ENCODE results near the gene MBD5.

GRCh38 chr2:148513427-148513826 lies 492.5 kb downstream of the MBD5 start:
- TF ChIP-seq CTCF (IDR thresholded peaks at IDR 0.05) = no peak
- TF ChIP-seq POLR2A (IDR thresholded peaks at IDR 0.05) = no peak

All from thyroid gland (tissue), 4 donors.